Naive B cell (primary cell): Measurements from ENCODE around the gene PSMA4. TPM values are rescaled to one million over a fixed set of nuclear protein-coding genes. Genes with fewer than 3 reads are reported as not detected.

Experiments used
- polyA plus RNA-seq, 6 donors: library from polyadenylated mRNA; unstranded; fragments of 300-500 nt; fragmentation: Illumina TruSeq; gene quantifications; one replicate each; pipeline ENCODE4 v1.2.3, GENCODE V29; 2021; ENCODE audit warnings: low read depth in 6 of 6

The PSMA4 gene
- polyA plus RNA-seq, 6 donors from 2014 or later = 204 to 251 (median 240) TPM

Other genes starting within 250 kb of the PSMA4 start
- gene SKIC8, start 240.8 kb upstream of the PSMA4 start, polyA plus RNA-seq = 100 to 1,000 TPM in 1 of 6 donors, 10 to 100 TPM in 5; 60.8 to 107 (median 72.6) TPM
- not detected for gene CRABP1, start 200.1 kb upstream of the PSMA4 start, polyA plus RNA-seq
- gene IREB2, start 102.2 kb upstream of the PSMA4 start, polyA plus RNA-seq = 10 to 100 TPM; 14.6 to 19.8 (median 16.6) TPM
- under 1 TPM in 1 of 6 donors, not detected in 5; 0.49 TPM for gene HYKK, start 32.9 kb upstream of the PSMA4 start, polyA plus RNA-seq
- gene CHRNA5, start 25.1 kb downstream of the PSMA4 start, polyA plus RNA-seq = under 1 TPM in 2 of 6 donors, not detected in 4; 0.23 to 0.49 TPM
- not detected for gene CHRNA3, start 80.6 kb downstream of the PSMA4 start, polyA plus RNA-seq
- gene CHRNB4, start 100.8 kb downstream of the PSMA4 start, polyA plus RNA-seq = not detected